ENCODE measurements around the gene HTRA1. TPM values are rescaled to one million over a fixed set of nuclear protein-coding genes. Genes with fewer than 3 reads are reported as not detected.

Gene HTRA1
- total and polyA plus RNA-seq, 10 of the 15 experiments (the other 5 are each of a cell fraction or from before 2014, with no cell fraction given), result 0.13 TPM; not detected in 9

GRCh38 chr10:122473116-122473515 is 11.8 kb downstream of the HTRA1 start:
- WGBS (ENCODE audit: insufficient coverage, insufficient replicate concordance, low lambda C conversion rate, missing lambda C conversion rate), result 3% methylated on average over 8 of the region's 8 CpGs
- Histone ChIP-seq H4K20me1 (ENCODE audit: control insufficient read depth, insufficient read depth) (no peaks in the 10 kb centered on the region), H3K4me3 (no peak overlapping the region), H3K4me2 (ENCODE audit: control insufficient read depth, insufficient read depth) (no peak overlapping the region), H3K4me1 (ENCODE audit: control insufficient read depth, insufficient read depth, low read length) (no peaks in the 10 kb centered on the region), H3K79me2 (ENCODE audit: control insufficient read depth, insufficient read depth, low read length) (no peaks in the 10 kb centered on the region), H3K27ac (ENCODE audit: control insufficient read depth, insufficient read depth) (no peak overlapping the region), H3K9me3 (replicated peaks; ENCODE audit: control insufficient read depth, insufficient read depth, low read length) (no peaks in the 10 kb centered on the region), H3K27me3 (replicated peaks in 1 of 2; ENCODE audit: control insufficient read depth in 2 of 2, insufficient read depth in 2 of 2, low read length in 1 of 2) (peaks cover 0 to 2% of the 10 kb centered on the region in 2 experiments), H2AFZ (ENCODE audit: control insufficient read depth, low read depth, low read length) (no peak overlapping the region), H3K9ac (ENCODE audit: control insufficient read depth, insufficient read depth, low read length) (no peak overlapping the region), H3K36me3 (ENCODE audit: control insufficient read depth in 2 of 2, insufficient read depth in 2 of 2, low read length in 1 of 2) (no peaks in the 10 kb centered on the region)
- BruUV-seq (replicated peaks), result no TSS peak
- no peak for DNase-seq (ENCODE audit: low read depth, low spot score)
- CTCF ChIA-PET, result no interaction called here
- RAD21 ChIA-PET (ENCODE audit: unreplicated experiment), result no interaction called here
- TF ChIP-seq MYB (IDR thresholded peaks at IDR 0.05; ENCODE audit: borderline replicate concordance, low read depth, low read length) (no peak), LARP7 (IDR thresholded peaks at IDR 0.05) (no peak), SREBF1 (IDR thresholded peaks at IDR 0.05; ENCODE audit: low read length) (no peak)
- SMC1A ChIA-PET (ENCODE audit: uncharacterized antibody, unreplicated experiment), result no interaction called here
- intact Hi-C loops (cut with micrococcal nuclease; ENCODE audit: unreplicated experiment), result no loop called here
- POLR2A ChIA-PET, result no interaction called here
- no peak for ATAC-seq
- FAIRE-seq, result no peak
- in situ Hi-C loops (cut with MboI), result no loop called here

GRCh38 chr10:122474131-122474818 is 12.9 kb downstream of the HTRA1 start:
- ATAC-seq (no peak), FAIRE-seq (no peak), DNase-seq (ENCODE audit: low read depth, low spot score) (no peak)
- Histone ChIP-seq H3K27ac (ENCODE audit: control insufficient read depth, insufficient read depth) (no peak overlapping the region), H3K9me3 (replicated peaks; ENCODE audit: control insufficient read depth, insufficient read depth, low read length) (no peaks in the 10 kb centered on the region), H3K4me2 (ENCODE audit: control insufficient read depth, insufficient read depth) (no peak overlapping the region), H3K36me3 (ENCODE audit: control insufficient read depth in 2 of 2, insufficient read depth in 2 of 2, low read length in 1 of 2) (no peaks in the 10 kb centered on the region), H3K9ac (ENCODE audit: control insufficient read depth, insufficient read depth, low read length) (no peak overlapping the region), H3K27me3 (replicated peaks in 1 of 2; ENCODE audit: control insufficient read depth in 2 of 2, insufficient read depth in 2 of 2, low read length in 1 of 2) (peaks cover 0 to 2% of the 10 kb centered on the region in 2 experiments), H3K4me1 (ENCODE audit: control insufficient read depth, insufficient read depth, low read length) (no peaks in the 10 kb centered on the region), H2AFZ (ENCODE audit: control insufficient read depth, low read depth, low read length) (no peak overlapping the region), H4K20me1 (ENCODE audit: control insufficient read depth, insufficient read depth) (no peaks in the 10 kb centered on the region), H3K4me3 (no peak overlapping the region), H3K79me2 (ENCODE audit: control insufficient read depth, insufficient read depth, low read length) (no peaks in the 10 kb centered on the region)
- BruUV-seq (replicated peaks), result no TSS peak
- RAD21 ChIA-PET (ENCODE audit: unreplicated experiment), result no interaction called here
- intact Hi-C loops (cut with micrococcal nuclease; ENCODE audit: unreplicated experiment) (no loop called here), in situ Hi-C loops (cut with MboI) (no loop called here)
- SMC1A ChIA-PET (ENCODE audit: uncharacterized antibody, unreplicated experiment), result no interaction called here
- 12% methylated on average over 15 of the region's 15 CpGs for WGBS (ENCODE audit: insufficient coverage, insufficient replicate concordance, low lambda C conversion rate, missing lambda C conversion rate)
- POLR2A ChIA-PET, result no interaction called here
- CTCF ChIA-PET, result no interaction called here
- TF ChIP-seq ZBTB11 (CRISPR knock-in tag; IDR thresholded peaks at IDR 0.05) (no peak), IRF4 (IDR thresholded peaks at IDR 0.05; ENCODE audit: low read depth, low read length) (no peak), RB1 (IDR thresholded peaks at IDR 0.05; ENCODE audit: borderline replicate concordance) (no peak), BCL11A (IDR thresholded peaks at IDR 0.05; ENCODE audit: low read depth, low read length) (no peak), ZBED1 (IDR thresholded peaks at IDR 0.05; ENCODE audit: borderline replicate concordance) (no peak), RAD21 (IDR thresholded peaks at IDR 0.05; ENCODE audit: insufficient read depth, low read depth, low read length) (no peak), TBL1XR1 (IDR thresholded peaks at IDR 0.05; ENCODE audit: low read depth, low read length) (no peak), LARP7 (IDR thresholded peaks at IDR 0.05) (no peak), ZNF687 (IDR thresholded peaks at IDR 0.05) (no peak)

Measured in GM12878 (cell line).